HG02970 (cell line): ENCODE data around the gene OSCP1.

Experiments used
- ATAC-seq: cut with Tn5 transposase; IDR thresholded peaks from one replicate; pipeline ENCODE4 v1.9.1; 2021; ENCODE audit warnings: mild to moderate bottlenecking, moderate library complexity, moderate number of reproducible peaks; ENCODE audit not compliant: unreplicated experiment, low FRiP score

The OSCP1 gene

GRCh38 chr1:36386265-36387140 lies 63.7 kb downstream of the OSCP1 start:
- ATAC-seq: peak; percentile 35

GRCh38 chr1:36385410-36386264 lies 64.6 kb downstream of the OSCP1 start, which contains the start of gene STK40:
STK40 (minus strand) TSS chr1:36385924; CDS start chr1:36361332, 24,592 bp downstream.
- peak; percentile 85 for ATAC-seq

- peak; percentile 8 for ATAC-seq
Measured at GRCh38 chr1:36384542-36385409, 65.5 kb downstream of the OSCP1 start.

GRCh38 chr1:36383240-36383639 lies 67.0 kb downstream of the OSCP1 start:
- ATAC-seq: no peak

GRCh38 chr1:36382669-36383068 lies 67.6 kb downstream of the OSCP1 start:
- no peak for ATAC-seq

GRCh38 chr1:36382231-36382630 lies 68.0 kb downstream of the OSCP1 start:
- no peak for ATAC-seq

GRCh38 chr1:36381405-36381804 lies 68.8 kb downstream of the OSCP1 start:
- ATAC-seq: no peak

- ATAC-seq: no peak
Measured at GRCh38 chr1:36380782-36381181, 69.5 kb downstream of the OSCP1 start.

GRCh38 chr1:36380143-36380619 lies 70.1 kb downstream of the OSCP1 start:
- no peak for ATAC-seq

GRCh38 chr1:36377791-36378492 lies 72.3 kb downstream of the OSCP1 start:
- no peak for ATAC-seq

GRCh38 chr1:36372617-36373016 lies 77.6 kb downstream of the OSCP1 start:
- ATAC-seq: no peak

GRCh38 chr1:36369061-36369861 lies 81.0 kb downstream of the OSCP1 start:
- ATAC-seq: no peak
